Endothelial cell of umbilical vein (primary cell): Measurements from ENCODE around the gene WDR38. TPM values are rescaled to one million over a fixed set of nuclear protein-coding genes. Genes with fewer than 3 reads are reported as not detected.

Source experiments
- BruUV-seq: library from RNA; stranded (reverse); fragments of 400-500 nt; replicated peaks from 2 replicates; lab custom pipeline; 2021; lab: Mats Ljungman, UMichigan
- CTCF ChIA-PET: fragments of 300-600, 350-600 bp; sonication (Branson Sonifier 250); formaldehyde crosslinking; loops from one replicate; lab custom pipeline; 2021; ENCODE audit warnings: antibody characterized with exemption, inconsistent platforms; lab: Charles Lee
- POLR2A ChIA-PET: fragments of 300-600, 350-600 bp; sonication (Branson Sonifier 250); formaldehyde crosslinking; loops from one replicate; lab custom pipeline; 2021; ENCODE audit warnings: antibody characterized with exemption, inconsistent platforms; lab: Charles Lee
- DNase-seq: peaks from one replicate; pipeline ENCODE4 v3.0.0-alpha.2; 2011; ENCODE audit warnings: low read depth, low spot score
- FAIRE-seq: peaks from 2 replicates; lab custom pipeline; 2011; peaks lifted over from hg19 to GRCh38; lab: Jason Lieb, UNC
- H2AFZ ChIP-seq: 2 replicates; pipeline ENCODE4 v1.6.0; 2012; ENCODE audit warnings: low read depth, low read length, control low read depth, inconsistent platforms
- H3K27ac ChIP-seq: 2 replicates; pipeline ENCODE4 v1.5.1; 2011; ENCODE audit warnings: low read depth, mild to moderate bottlenecking, control low read depth, low read length, moderate library complexity; ENCODE audit not compliant: insufficient read depth
- H3K27me3 ChIP-seq, 2 experiments: 2 replicates each; pipeline versions ENCODE4 v1.6.0 to v1.6.1; 2011; ENCODE audit warnings: low read length in 2 of 2, mixed read lengths in 1 of 2; ENCODE audit not compliant: control insufficient read depth in 2 of 2, insufficient read depth in 2 of 2
- H3K36me3 ChIP-seq, 2 experiments: 2 replicates in 1 of 2; 3 replicates in 1 of 2; pipeline ENCODE4 v1.5.1; 2011; ENCODE audit warnings: low read length in 2 of 2, mild to moderate bottlenecking in 1 of 2, moderate library complexity in 1 of 2; ENCODE audit not compliant: control insufficient read depth in 2 of 2, insufficient read depth in 2 of 2; ENCODE audit errors: extremely low read depth in 1 of 2
- H3K4me1 ChIP-seq: 3 replicates; pipeline ENCODE4 v1.5.1; 2011; ENCODE audit warnings: mild to moderate bottlenecking, low read length; ENCODE audit not compliant: control insufficient read depth, insufficient read depth; ENCODE audit errors: extremely low read depth
- H3K4me2 ChIP-seq: 2 replicates; pipeline ENCODE4 v1.6.1; 2011; ENCODE audit warnings: low read length, control low read depth, mixed read lengths; ENCODE audit not compliant: insufficient read depth
- H3K4me3 ChIP-seq, 3 experiments: fragments of 200-600 bp in 1 of 3; sonication (generic), shearing (Covaris generic) in 1 of 3; replicated peaks in 1 of 3; 2 replicates each; pipeline ENCODE4 v1.5.1; 2011 to 2016; ENCODE audit warnings: control low read depth in 3 of 3, low read length in 3 of 3, mild to moderate bottlenecking in 2 of 3, inconsistent platforms in 1 of 3, low read depth in 1 of 3, moderate library complexity in 1 of 3; ENCODE audit not compliant: insufficient read depth in 1 of 3
- H3K79me2 ChIP-seq: 2 replicates; pipeline ENCODE4 v1.6.0; 2012; ENCODE audit warnings: low read length, inconsistent platforms; ENCODE audit not compliant: control insufficient read depth, insufficient read depth
- H3K9ac ChIP-seq: replicated peaks from 2 replicates; pipeline ENCODE3; 2011; ENCODE audit warnings: low read length, control low read depth; ENCODE audit not compliant: insufficient read depth; ENCODE audit errors: extremely low read depth
- H3K9me1 ChIP-seq: replicated peaks from 3 replicates; pipeline ENCODE4 v1.6.0; 2011; ENCODE audit warnings: mild to moderate bottlenecking, low read length; ENCODE audit not compliant: control insufficient read depth, insufficient read depth; ENCODE audit errors: extremely low read depth
- H3K9me3 ChIP-seq: replicated peaks from 2 replicates; pipeline ENCODE4 v1.5.1; 2012; ENCODE audit warnings: low read length, inconsistent platforms; ENCODE audit not compliant: control insufficient read depth, insufficient read depth
- H4K20me1 ChIP-seq: replicated peaks from 2 replicates; pipeline ENCODE3; 2011; ENCODE audit warnings: mild to moderate bottlenecking, low read length; ENCODE audit not compliant: control insufficient read depth, insufficient read depth; ENCODE audit errors: extremely low read depth
- EZH2 ChIP-seq: IDR thresholded peaks from 2 replicates; pipeline ENCODE4 v1.6.1; 2012; ENCODE audit warnings: borderline replicate concordance, low read depth, mild to moderate bottlenecking, moderate library complexity, low read length, inconsistent platforms; ENCODE audit not compliant: severe bottlenecking
- FOS ChIP-seq: IDR thresholded peaks from 2 replicates; pipeline ENCODE4 v1.6.1; 2011; ENCODE audit warnings: mild to moderate bottlenecking, low read length, moderate library complexity, borderline replicate concordance; ENCODE audit not compliant: insufficient read depth
- GATA2 ChIP-seq: IDR thresholded peaks from 2 replicates; pipeline ENCODE4 v1.7.0; 2011; ENCODE audit warnings: low read depth, mild to moderate bottlenecking, moderate library complexity, mixed read lengths, low read length; ENCODE audit not compliant: insufficient read length, insufficient read depth
- JUN ChIP-seq: IDR thresholded peaks from 2 replicates; pipeline ENCODE4 v1.6.1; 2011; ENCODE audit warnings: borderline replicate concordance, low read depth; ENCODE audit not compliant: insufficient read length, insufficient read depth
- MYC ChIP-seq: IDR thresholded peaks from one replicate; pipeline ENCODE4 v1.6.1; 2011; ENCODE audit warnings: mild to moderate bottlenecking, low read depth, low read length
- POLR2AphosphoS5 ChIP-seq: IDR thresholded peaks from 2 replicates; pipeline ENCODE4 v1.6.1; 2012; ENCODE audit warnings: low read depth, mild to moderate bottlenecking, control low read depth, low read length, moderate library complexity; ENCODE audit not compliant: insufficient read depth
- dilution Hi-C: fragments of 300-500 bp; cut with MboI; formaldehyde crosslinking; loops from one replicate; pipeline ENCODE4 v1.15.0; 2019; ENCODE audit warnings: low sequenced_read_pairs; ENCODE audit not compliant: extremely low pct_ligation_motif_present
- intact Hi-C: fragments of 100-400 bp; cut with micrococcal nuclease; formaldehyde crosslinking; loops from one replicate; pipeline ENCODE4 v1.10.0; 2022
- polyA plus RNA-seq, 4 experiments: library from polyadenylated mRNA; depleted of rRNA in 3 of 4; stranded (reverse) in 3 of 4; unstranded in 1 of 4; fragments of >200 nt; gene quantifications; 2 replicates each; pipeline versions ENCODE4 v1.2.1 to v1.2.3, GENCODE V29; 2011 to 2012; ENCODE audit warnings: missing spikeins in 1 of 4
- total RNA-seq: library from RNA; stranded (reverse); gene quantifications from 2 replicates; pipeline ENCODE4 v1.2.3, GENCODE V29; 2021
- TF ChIP-seq, protein P1 (sequence below), 2 donors: IDR thresholded peaks; 1 replicate in 1 of 2; 2 replicates in 1 of 2; pipeline ENCODE4 v1.5.1; 2011; ENCODE audit warnings: low read length in 2 of 2, mild to moderate bottlenecking in 2 of 2, moderate library complexity in 2 of 2, control low read depth in 1 of 2, inconsistent platforms in 1 of 2, low read depth in 1 of 2; ENCODE audit not compliant: insufficient read depth in 1 of 2; ENCODE audit errors: extremely low read depth in 1 of 2
- TF ChIP-seq, protein P2 (sequence below): IDR thresholded peaks from 2 replicates; pipeline ENCODE4 v1.6.1; 2011; ENCODE audit not compliant: insufficient read depth, insufficient read length

The WDR38 gene
- total and polyA plus RNA-seq, 2 donors (not counting 3 experiments of a cell fraction or from before 2014, with no cell fraction given) = not detected

GRCh38 chr9:124886866-124887492, 33.7 kb downstream of the WDR38 start:
- Histone ChIP-seq H3K9ac (no peak overlapping the region), H3K27me3 (no peaks in the 10 kb centered on the region), H3K9me1 (no peaks in the 10 kb centered on the region), H2AFZ (no peak overlapping the region), H3K36me3 (peaks cover 0 to 39% of the 10 kb centered on the region in 2 experiments), H4K20me1 (no peaks in the 10 kb centered on the region), H3K4me1 (no peaks in the 10 kb centered on the region), H3K9me3 (no peaks in the 10 kb centered on the region), H3K4me3 (no peak overlapping the region), H3K79me2 (no peaks in the 10 kb centered on the region), H3K4me2 (no peak overlapping the region), H3K27ac (no peak overlapping the region)
- POLR2A ChIA-PET = no interaction called here
- FAIRE-seq (no peak), DNase-seq (no peak)
- BruUV-seq = no TSS peak
- CTCF ChIA-PET = no interaction called here
- no peak for TF ChIP-seq EZH2
- TF ChIP-seq MYC = no peak
- TF ChIP-seq, protein P1, sequence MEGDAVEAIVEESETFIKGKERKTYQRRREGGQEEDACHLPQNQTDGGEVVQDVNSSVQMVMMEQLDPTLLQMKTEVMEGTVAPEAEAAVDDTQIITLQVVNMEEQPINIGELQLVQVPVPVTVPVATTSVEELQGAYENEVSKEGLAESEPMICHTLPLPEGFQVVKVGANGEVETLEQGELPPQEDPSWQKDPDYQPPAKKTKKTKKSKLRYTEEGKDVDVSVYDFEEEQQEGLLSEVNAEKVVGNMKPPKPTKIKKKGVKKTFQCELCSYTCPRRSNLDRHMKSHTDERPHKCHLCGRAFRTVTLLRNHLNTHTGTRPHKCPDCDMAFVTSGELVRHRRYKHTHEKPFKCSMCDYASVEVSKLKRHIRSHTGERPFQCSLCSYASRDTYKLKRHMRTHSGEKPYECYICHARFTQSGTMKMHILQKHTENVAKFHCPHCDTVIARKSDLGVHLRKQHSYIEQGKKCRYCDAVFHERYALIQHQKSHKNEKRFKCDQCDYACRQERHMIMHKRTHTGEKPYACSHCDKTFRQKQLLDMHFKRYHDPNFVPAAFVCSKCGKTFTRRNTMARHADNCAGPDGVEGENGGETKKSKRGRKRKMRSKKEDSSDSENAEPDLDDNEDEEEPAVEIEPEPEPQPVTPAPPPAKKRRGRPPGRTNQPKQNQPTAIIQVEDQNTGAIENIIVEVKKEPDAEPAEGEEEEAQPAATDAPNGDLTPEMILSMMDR (IDR thresholded peaks at IDR 0.05; ENCODE audit: extremely low read depth in 1 of 2, insufficient read depth in 1 of 2, low read depth in 1 of 2, low read length in 2 of 2) = no peak
- no peak for TF ChIP-seq JUN
- TF ChIP-seq POLR2AphosphoS5 = no peak
- no peak for TF ChIP-seq FOS
- TF ChIP-seq, protein P2, sequence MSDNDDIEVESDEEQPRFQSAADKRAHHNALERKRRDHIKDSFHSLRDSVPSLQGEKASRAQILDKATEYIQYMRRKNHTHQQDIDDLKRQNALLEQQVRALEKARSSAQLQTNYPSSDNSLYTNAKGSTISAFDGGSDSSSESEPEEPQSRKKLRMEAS = no peak
- TF ChIP-seq GATA2 = no peak
- dilution Hi-C loops (no loop called here), intact Hi-C loops (no loop called here)
